Kidney epithelial cell (primary cell): ENCODE data around the gene LACTB. TPM values are rescaled to one million over a fixed set of nuclear protein-coding genes. Genes with fewer than 3 reads are reported as not detected.

Experiments used
- DNase-seq: peaks from one replicate; pipeline ENCODE4 v3.0.0-alpha.2; 2010; ENCODE audit warnings: low read depth
- H3K27me3 ChIP-seq: 2 replicates; pipeline ENCODE4 v1.6.0; 2011; ENCODE audit warnings: low read length; ENCODE audit not compliant: control insufficient read depth, insufficient read depth
- H3K36me3 ChIP-seq: 2 replicates; pipeline ENCODE4 v1.5.1; 2011; ENCODE audit warnings: low read length; ENCODE audit not compliant: control insufficient read depth, insufficient read depth
- H3K4me3 ChIP-seq: 2 replicates; pipeline ENCODE4 v1.5.1; 2011; ENCODE audit warnings: low read depth, mild to moderate bottlenecking, control low read depth, low read length
- CTCF ChIP-seq: IDR thresholded peaks from 2 replicates; pipeline ENCODE4 v1.5.1; 2011; ENCODE audit warnings: mild to moderate bottlenecking, moderate library complexity, low read length, control low read depth, inconsistent platforms; ENCODE audit not compliant: insufficient read depth, poor library complexity, severe bottlenecking
- total RNA-seq: library from RNA; depleted of rRNA; stranded (reverse); fragments of >200 nt; gene quantifications from 2 replicates; pipeline ENCODE4 v1.2.3, GENCODE V29; 2015

LACTB gene
- total RNA-seq, 1 donor from 2014 or later: 11.6 TPM

DNA sequence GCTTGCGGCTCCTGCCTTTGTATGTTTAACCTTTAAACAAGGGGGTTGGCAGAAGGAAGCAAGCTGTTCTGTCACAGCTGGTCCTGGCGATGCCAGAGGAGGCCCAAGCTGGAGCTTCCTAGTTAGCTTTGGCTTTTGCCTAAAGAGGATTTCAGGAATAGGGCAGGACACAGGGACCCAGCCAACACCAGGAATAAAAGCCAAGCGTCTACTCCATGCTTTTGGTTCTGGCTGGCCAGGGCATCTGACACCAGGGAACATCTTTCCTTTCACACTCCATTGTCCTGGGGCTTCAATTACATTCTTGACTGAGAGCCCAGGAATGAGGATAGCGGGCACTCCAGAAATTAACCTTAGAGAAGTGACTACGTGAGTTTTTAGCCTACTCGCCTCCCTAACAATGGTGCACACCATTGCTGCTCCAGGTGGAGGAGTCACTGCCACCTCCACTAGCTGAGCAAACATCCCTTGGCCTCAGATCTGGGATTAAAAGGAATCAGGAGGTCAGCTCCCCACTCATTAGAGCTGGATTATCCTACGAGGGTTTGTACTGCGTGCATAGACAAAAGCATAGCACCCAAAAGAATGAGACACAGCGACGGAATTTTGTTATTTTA lies 40.9 kb upstream of the LACTB start:
- no peaks in the 10 kb centered on the region for H3K36me3 ChIP-seq
- DNase-seq: no peak
- no peak for TF ChIP-seq CTCF
- no peaks in the 10 kb centered on the region for H3K27me3 ChIP-seq
- H3K4me3 ChIP-seq: no peak overlapping the region

DNA sequence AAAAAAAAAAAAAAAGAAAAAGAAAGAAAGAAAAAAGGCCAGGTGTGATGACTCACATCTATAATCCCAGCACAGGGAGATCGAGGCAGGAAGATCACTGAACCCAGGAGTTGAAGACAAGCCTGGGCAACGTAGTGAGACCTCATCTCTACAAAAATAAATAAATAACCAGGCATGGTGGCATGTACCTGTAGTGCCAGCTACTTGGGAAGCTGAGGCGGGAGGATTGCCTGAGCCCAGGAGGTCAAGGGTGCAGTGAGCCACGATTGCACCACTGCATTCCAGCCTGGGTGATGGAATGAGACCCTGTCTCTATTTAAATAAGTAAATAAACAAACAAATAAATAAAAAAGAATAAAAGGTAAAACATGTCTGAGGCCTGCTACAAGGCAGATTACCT lies 39.3 kb upstream of the LACTB start:
- no peak for TF ChIP-seq CTCF
- H3K4me3 ChIP-seq: no peak overlapping the region
- no peak for DNase-seq
- no peaks in the 10 kb centered on the region for H3K36me3 ChIP-seq
- no peaks in the 10 kb centered on the region for H3K27me3 ChIP-seq

- H3K27me3 ChIP-seq: no peaks in the 10 kb centered on the region
- DNase-seq: no peak
- H3K36me3 ChIP-seq: no peaks in the 10 kb centered on the region
- no peak for TF ChIP-seq CTCF
- H3K4me3 ChIP-seq: no peak overlapping the region
These were observed 38.6 kb upstream of the LACTB start for GRCh38 chr15:63083044-63083443.

- H3K4me3 ChIP-seq: no peak overlapping the region
- no peaks in the 10 kb centered on the region for H3K36me3 ChIP-seq
- TF ChIP-seq CTCF: no peak
- no peak for DNase-seq
- no peaks in the 10 kb centered on the region for H3K27me3 ChIP-seq
These were observed 38.1 kb upstream of the LACTB start for GRCh38 chr15:63083541-63083940.

DNA sequence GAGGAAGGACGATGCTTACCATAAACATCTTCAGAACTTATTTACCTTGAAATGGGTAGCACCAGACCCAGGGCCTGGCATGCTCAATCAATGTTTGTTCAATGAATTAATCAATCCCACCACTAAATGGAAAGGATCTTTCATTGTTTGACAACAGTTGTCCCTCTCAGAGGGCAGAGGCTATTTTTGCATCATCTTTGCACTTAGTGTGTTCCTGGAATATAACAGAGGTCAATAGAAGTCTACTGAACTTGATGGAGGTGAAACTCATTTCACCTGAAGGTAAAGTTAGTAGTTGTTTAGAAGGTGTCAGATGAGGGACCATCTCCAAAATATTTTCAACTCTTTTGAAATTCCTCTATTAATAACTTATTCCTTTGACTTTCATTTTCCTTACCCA lies 36.9 kb upstream of the LACTB start:
- H3K36me3 ChIP-seq: no peaks in the 10 kb centered on the region
- TF ChIP-seq CTCF: no peak
- DNase-seq: no peak
- H3K27me3 ChIP-seq: no peaks in the 10 kb centered on the region
- H3K4me3 ChIP-seq: no peak overlapping the region

DNA sequence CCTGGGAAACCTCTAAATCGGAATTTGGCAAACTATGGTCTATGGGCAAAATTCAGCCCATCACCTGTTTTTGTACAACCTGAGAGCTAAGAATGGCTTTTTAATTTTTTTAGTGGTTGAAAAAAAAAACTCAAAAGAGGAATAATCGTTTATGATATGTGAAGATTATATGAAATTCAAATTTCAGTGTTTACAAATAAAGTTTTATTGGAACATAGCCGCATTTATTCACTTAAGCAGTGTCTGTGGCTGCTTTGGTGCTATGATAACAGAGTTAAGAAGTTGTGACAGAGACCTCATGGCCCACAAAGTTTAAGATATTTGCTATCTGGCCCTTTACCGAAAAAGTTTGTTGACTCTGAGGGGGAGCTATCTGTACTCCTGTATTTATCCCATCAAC lies 36.4 kb upstream of the LACTB start:
- no peak for TF ChIP-seq CTCF
- Histone ChIP-seq H3K4me3 (no peak overlapping the region), H3K36me3 (no peaks in the 10 kb centered on the region), H3K27me3 (no peaks in the 10 kb centered on the region)
- DNase-seq: no peak
